ENCODE data around the gene RNF152.
"Not testable (repeated sequence)": the region's sequence is repeated elsewhere in the genome, so short reads cannot be mapped to it uniquely, and the experiment has no call there.

The RNF152 gene

GRCh38 chr18:61797696-61798590, 94.9 kb downstream of the RNF152 start:
- no peak for TF ChIP-seq POLR2A (IDR thresholded peaks at IDR 0.05; ENCODE audit: low read depth, low read length)
- no peak for DNase-seq (ENCODE audit: insufficient read length, low spot score)
- no peak for FAIRE-seq

- FAIRE-seq: no peak
- TF ChIP-seq POLR2A (IDR thresholded peaks at IDR 0.05; ENCODE audit: low read depth, low read length): no peak
These were observed 101.8 kb downstream of the RNF152 start for GRCh38 chr18:61791031-61791430.

GRCh38 chr18:61787011-61787670, 105.7 kb downstream of the RNF152 start:
- not testable (repeated sequence) for FAIRE-seq; DNase-seq (ENCODE audit: insufficient read length, low spot score)

More at GRCh38 chr18:61791031-61791430, 101.8 kb downstream of the RNF152 start:
- no peak for DNase-seq (ENCODE audit: insufficient read length, low spot score)

- DNase-seq (ENCODE audit: insufficient read length, low spot score): no peak
- no peak for FAIRE-seq
- TF ChIP-seq POLR2A (IDR thresholded peaks at IDR 0.05; ENCODE audit: low read depth, low read length): no peak
These were observed 107.2 kb downstream of the RNF152 start for GRCh38 chr18:61785588-61785987.

- no peak for DNase-seq (ENCODE audit: insufficient read length, low spot score)
- no peak for FAIRE-seq
- TF ChIP-seq POLR2A (IDR thresholded peaks at IDR 0.05; ENCODE audit: low read depth, low read length): no peak
These were observed 108.0 kb downstream of the RNF152 start for GRCh38 chr18:61784834-61785233.

- TF ChIP-seq POLR2A (IDR thresholded peaks at IDR 0.05; ENCODE audit: low read depth, low read length): no peak
- no peak for DNase-seq (ENCODE audit: insufficient read length, low spot score)
- no peak for FAIRE-seq
These were observed 110.3 kb downstream of the RNF152 start for GRCh38 chr18:61782545-61782944.

- DNase-seq (ENCODE audit: insufficient read length, low spot score); FAIRE-seq: not testable (repeated sequence)
These were observed 116.6 kb downstream of the RNF152 start for GRCh38 chr18:61776201-61776600.

- no peak for TF ChIP-seq POLR2A (IDR thresholded peaks at IDR 0.05; ENCODE audit: low read depth, low read length)
- no peak for FAIRE-seq
These were observed 118.0 kb downstream of the RNF152 start for GRCh38 chr18:61774846-61775245.

GRCh38 chr18:61772293-61772848, 120.4 kb downstream of the RNF152 start:
- FAIRE-seq: no peak

More at GRCh38 chr18:61774846-61775245, 118.0 kb downstream of the RNF152 start:
- DNase-seq (ENCODE audit: insufficient read length, low spot score): no peak

GRCh38 chr18:61771861-61772260, 120.9 kb downstream of the RNF152 start:
- DNase-seq (ENCODE audit: insufficient read length, low spot score) (no peak), FAIRE-seq (no peak)
- TF ChIP-seq POLR2A (IDR thresholded peaks at IDR 0.05; ENCODE audit: low read depth, low read length): no peak

More at GRCh38 chr18:61772293-61772848, 120.4 kb downstream of the RNF152 start:
- DNase-seq (ENCODE audit: insufficient read length, low spot score): no peak
- TF ChIP-seq POLR2A (IDR thresholded peaks at IDR 0.05; ENCODE audit: low read depth, low read length): no peak

GRCh38 chr18:61770279-61770678, 122.5 kb downstream of the RNF152 start:
- TF ChIP-seq POLR2A (IDR thresholded peaks at IDR 0.05; ENCODE audit: low read depth, low read length): no peak
- DNase-seq (ENCODE audit: insufficient read length, low spot score) (no peak), FAIRE-seq (no peak)

GRCh38 chr18:61766266-61766884, 126.4 kb downstream of the RNF152 start:
- no peak for DNase-seq (ENCODE audit: insufficient read length, low spot score)
- no peak for FAIRE-seq
- TF ChIP-seq POLR2A (IDR thresholded peaks at IDR 0.05; ENCODE audit: low read depth, low read length): no peak

GRCh38 chr18:61765097-61765496, 127.7 kb downstream of the RNF152 start:
- no peak for DNase-seq (ENCODE audit: insufficient read length, low spot score)
- FAIRE-seq: no peak
- TF ChIP-seq POLR2A (IDR thresholded peaks at IDR 0.05; ENCODE audit: low read depth, low read length): no peak

- no peak for TF ChIP-seq POLR2A (IDR thresholded peaks at IDR 0.05; ENCODE audit: low read depth, low read length)
- no peak for FAIRE-seq
- no peak for DNase-seq (ENCODE audit: insufficient read length, low spot score)
These were observed 128.4 kb downstream of the RNF152 start for GRCh38 chr18:61764381-61764780.

All from H54 (cell line).